Measurements from ENCODE around the gene GAD2. TPM values are rescaled to one million over a fixed set of nuclear protein-coding genes. Genes with fewer than 3 reads are reported as not detected.

The GAD2 gene
- total RNA-seq, 3 donors from 2014 or later (not counting 1 experiment from before 2014, with no cell fraction given): not detected

DNA sequence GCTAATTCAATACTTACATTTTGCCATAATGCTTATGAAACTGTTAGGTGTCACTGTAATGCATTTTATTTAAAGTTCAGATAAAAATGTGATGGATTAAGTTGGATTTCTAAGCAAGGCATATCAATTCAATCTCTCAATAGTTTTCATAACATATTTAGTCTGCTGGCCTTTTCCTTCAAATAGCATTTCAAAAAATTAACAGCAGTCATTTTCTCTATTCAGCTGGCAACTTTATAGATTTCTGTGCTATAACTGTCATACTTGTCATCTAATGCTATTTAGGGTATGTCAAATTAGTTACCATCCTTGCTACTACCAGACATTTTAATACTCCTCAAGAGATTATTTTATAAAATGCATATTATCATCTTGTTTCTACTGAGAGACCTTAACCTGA lies 4.3 kb downstream of the GAD2 start:
- no peaks in the 10 kb centered on the region for H3K36me3 ChIP-seq (ENCODE audit: control insufficient read depth, insufficient read depth, low read length)
- DNase-seq (no peak), ATAC-seq (no peak)
- H3K9me3 Mint-ChIP-seq: no peaks in the 10 kb centered on the region
- peaks cover 64 to 86% of the 10 kb centered on the region in 2 donors for H3K27me3 Mint-ChIP-seq (ENCODE audit: low read depth in 2 of 2)
- H3K27ac Mint-ChIP-seq: no peak overlapping the region
- intact Hi-C loops (cut with micrococcal nuclease): no loop called here
- H3K4me1 ChIP-seq (ENCODE audit: control insufficient read depth, insufficient read depth, low read length): peaks cover 4% of the 10 kb centered on the region
- TF ChIP-seq, protein P1, sequence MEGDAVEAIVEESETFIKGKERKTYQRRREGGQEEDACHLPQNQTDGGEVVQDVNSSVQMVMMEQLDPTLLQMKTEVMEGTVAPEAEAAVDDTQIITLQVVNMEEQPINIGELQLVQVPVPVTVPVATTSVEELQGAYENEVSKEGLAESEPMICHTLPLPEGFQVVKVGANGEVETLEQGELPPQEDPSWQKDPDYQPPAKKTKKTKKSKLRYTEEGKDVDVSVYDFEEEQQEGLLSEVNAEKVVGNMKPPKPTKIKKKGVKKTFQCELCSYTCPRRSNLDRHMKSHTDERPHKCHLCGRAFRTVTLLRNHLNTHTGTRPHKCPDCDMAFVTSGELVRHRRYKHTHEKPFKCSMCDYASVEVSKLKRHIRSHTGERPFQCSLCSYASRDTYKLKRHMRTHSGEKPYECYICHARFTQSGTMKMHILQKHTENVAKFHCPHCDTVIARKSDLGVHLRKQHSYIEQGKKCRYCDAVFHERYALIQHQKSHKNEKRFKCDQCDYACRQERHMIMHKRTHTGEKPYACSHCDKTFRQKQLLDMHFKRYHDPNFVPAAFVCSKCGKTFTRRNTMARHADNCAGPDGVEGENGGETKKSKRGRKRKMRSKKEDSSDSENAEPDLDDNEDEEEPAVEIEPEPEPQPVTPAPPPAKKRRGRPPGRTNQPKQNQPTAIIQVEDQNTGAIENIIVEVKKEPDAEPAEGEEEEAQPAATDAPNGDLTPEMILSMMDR (IDR thresholded peaks at IDR 0.05): no peak
- H3K36me3 Mint-ChIP-seq: no peaks in the 10 kb centered on the region
- H3K27ac ChIP-seq (ENCODE audit: low read length): no peak overlapping the region
- H3K4me3 ChIP-seq (ENCODE audit: low read length): no peak overlapping the region
- H3K4me1 Mint-ChIP-seq: peaks cover 0 to 10% of the 10 kb centered on the region in 2 donors
- H3K27me3 ChIP-seq (ENCODE audit: control insufficient read depth, insufficient read depth, low read length): peaks cover 31% of the 10 kb centered on the region
- H3K9me3 ChIP-seq (ENCODE audit: control insufficient read depth, insufficient read depth, low read length): no peaks in the 10 kb centered on the region
- no peak overlapping the region for H3K4me3 Mint-ChIP-seq

DNA sequence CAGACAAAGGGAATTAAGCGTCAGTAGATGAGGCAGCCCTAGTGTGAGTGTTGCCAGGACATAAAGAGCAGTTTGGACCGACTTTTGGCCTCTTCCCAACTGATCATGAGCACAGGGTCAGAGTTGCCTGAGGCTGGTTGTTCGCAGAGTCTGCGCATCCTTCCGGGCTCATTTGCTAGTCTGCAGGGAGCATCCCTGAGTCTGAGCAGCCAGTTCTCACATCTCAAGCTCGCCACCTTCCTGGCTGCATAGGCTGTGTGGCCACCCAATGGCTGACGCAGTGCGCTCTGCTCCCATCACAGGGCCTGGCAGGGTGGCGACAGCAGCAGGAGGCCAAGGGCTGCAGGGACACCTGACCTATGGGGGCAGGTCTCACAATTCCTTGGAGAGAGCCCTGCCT lies 5.0 kb downstream of the GAD2 start:
- TF ChIP-seq, protein P1 (IDR thresholded peaks at IDR 0.05): no peak
- Mint-ChIP-seq H3K4me3 (no peak overlapping the region), H3K27ac (no peak overlapping the region), H3K27me3 (ENCODE audit: low read depth in 2 of 2) (peaks cover 59 to 80% of the 10 kb centered on the region in 2 donors), H3K36me3 (no peaks in the 10 kb centered on the region), H3K9me3 (no peaks in the 10 kb centered on the region), H3K4me1 (peaks cover 0 to 5% of the 10 kb centered on the region in 2 donors)
- intact Hi-C loops (cut with micrococcal nuclease): no loop called here
- Histone ChIP-seq H3K27me3 (ENCODE audit: control insufficient read depth, insufficient read depth, low read length) (peaks cover 31% of the 10 kb centered on the region), H3K4me3 (ENCODE audit: low read length) (no peak overlapping the region), H3K36me3 (ENCODE audit: control insufficient read depth, insufficient read depth, low read length) (no peaks in the 10 kb centered on the region), H3K9me3 (ENCODE audit: control insufficient read depth, insufficient read depth, low read length) (no peaks in the 10 kb centered on the region), H3K4me1 (ENCODE audit: control insufficient read depth, insufficient read depth, low read length) (peaks cover 4% of the 10 kb centered on the region), H3K27ac (ENCODE audit: low read length) (no peak overlapping the region)
- ATAC-seq (no peak), DNase-seq (no peak)
- 33% methylated on average over 9 of the region's 9 CpGs for WGBS (ENCODE audit: insufficient coverage)

DNA sequence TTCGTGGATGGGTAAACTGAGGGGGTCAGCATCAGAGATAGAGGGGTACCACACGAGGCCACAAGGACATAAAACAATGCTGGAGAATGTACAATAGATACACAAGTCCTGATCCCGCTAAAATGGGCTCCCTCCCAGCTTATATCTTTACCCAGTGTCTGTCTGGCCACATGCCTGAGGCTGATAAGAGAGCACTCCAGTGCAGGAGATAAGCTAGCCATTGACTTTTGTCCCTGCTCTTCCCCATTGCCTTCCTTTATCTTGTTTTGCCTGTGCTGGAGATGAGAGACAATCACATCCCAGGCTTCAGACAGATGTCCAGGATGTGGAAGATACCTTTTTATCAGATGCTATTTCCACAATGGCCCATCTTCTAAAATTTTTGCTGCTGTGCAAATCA lies 6.0 kb downstream of the GAD2 start:
- Histone ChIP-seq H3K4me3 (ENCODE audit: low read length) (no peak overlapping the region), H3K27ac (ENCODE audit: low read length) (no peak overlapping the region), H3K9me3 (ENCODE audit: control insufficient read depth, insufficient read depth, low read length) (no peaks in the 10 kb centered on the region), H3K27me3 (ENCODE audit: control insufficient read depth, insufficient read depth, low read length) (peaks cover 25% of the 10 kb centered on the region), H3K4me1 (ENCODE audit: control insufficient read depth, insufficient read depth, low read length) (peaks cover 4% of the 10 kb centered on the region), H3K36me3 (ENCODE audit: control insufficient read depth, insufficient read depth, low read length) (no peaks in the 10 kb centered on the region)
- TF ChIP-seq, protein P1 (IDR thresholded peaks at IDR 0.05): no peak
- Mint-ChIP-seq H3K27me3 (ENCODE audit: low read depth in 2 of 2) (peaks cover 49 to 74% of the 10 kb centered on the region in 2 donors), H3K4me3 (no peak overlapping the region), H3K36me3 (no peaks in the 10 kb centered on the region), H3K27ac (no peak overlapping the region), H3K9me3 (no peaks in the 10 kb centered on the region), H3K4me1 (no peaks in the 10 kb centered on the region)
- DNase-seq: no peak
- WGBS (ENCODE audit: insufficient coverage): 31% methylated on average over 3 of the region's 3 CpGs
- ATAC-seq: no peak
- intact Hi-C loops (cut with micrococcal nuclease): no loop called here

DNA sequence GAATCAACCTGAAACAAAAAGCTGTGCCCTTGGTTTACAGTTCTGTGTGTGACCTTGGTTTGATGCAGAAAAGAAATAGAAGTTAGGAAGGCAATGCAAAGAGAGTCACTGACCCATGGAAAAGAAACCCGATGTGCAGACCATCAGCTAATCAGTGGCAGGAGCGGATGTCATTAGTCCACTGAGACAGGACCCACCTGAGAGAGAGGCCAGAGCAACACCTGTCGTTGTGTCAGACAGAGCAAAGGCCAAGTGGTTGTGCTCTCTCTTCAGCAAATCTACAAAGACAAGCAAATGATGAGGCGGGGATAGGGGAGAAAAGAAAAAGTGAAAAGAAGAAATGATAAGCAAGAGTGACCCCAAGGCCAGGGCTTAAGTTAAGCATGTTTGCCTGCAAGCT lies 8.7 kb downstream of the GAD2 start:
- no peak for ATAC-seq
- H3K36me3 ChIP-seq (ENCODE audit: control insufficient read depth, insufficient read depth, low read length): no peaks in the 10 kb centered on the region
- WGBS (ENCODE audit: insufficient coverage): 81% methylated on average over 4 of the region's 4 CpGs
- H3K9me3 Mint-ChIP-seq: no peaks in the 10 kb centered on the region
- H3K27me3 ChIP-seq (ENCODE audit: control insufficient read depth, insufficient read depth, low read length): peaks cover 9% of the 10 kb centered on the region
- no peaks in the 10 kb centered on the region for H3K4me1 Mint-ChIP-seq
- no peak for DNase-seq
- no peak overlapping the region for H3K4me3 Mint-ChIP-seq
- TF ChIP-seq, protein P1 (IDR thresholded peaks at IDR 0.05): no peak
- H3K4me3 ChIP-seq (ENCODE audit: low read length): no peak overlapping the region
- intact Hi-C loops (cut with micrococcal nuclease): no loop called here
- peaks cover 40 to 53% of the 10 kb centered on the region in 2 donors for H3K27me3 Mint-ChIP-seq (ENCODE audit: low read depth in 2 of 2)
- H3K4me1 ChIP-seq (ENCODE audit: control insufficient read depth, insufficient read depth, low read length): no peaks in the 10 kb centered on the region
- H3K27ac Mint-ChIP-seq: no peak overlapping the region
- no peaks in the 10 kb centered on the region for H3K36me3 Mint-ChIP-seq
- no peaks in the 10 kb centered on the region for H3K9me3 ChIP-seq (ENCODE audit: control insufficient read depth, insufficient read depth, low read length)
- H3K27ac ChIP-seq (ENCODE audit: low read length): no peak overlapping the region

Measured in natural killer cell (primary cell).